Spleen (tissue), 7 donors: Measurements from ENCODE around the gene BMAL2.

Source experiments
- CTCF ChIP-seq, 11 experiments: fragments of 200-600 bp in 7 of 11; fragments of 450-650 bp in 4 of 11; sonication (generic) in 4 of 11; IDR thresholded peaks in 8 of 11; conservative IDR thresholded peaks in 3 of 11; 1 replicate in 7 of 11; 2 replicates in 4 of 11; pipeline versions ENCODE4 v1.4.0 to v1.8.0; 2016 to 2021; ENCODE audit warnings: antibody characterized with exemption in 11 of 11, inconsistent platforms in 4 of 11, mild to moderate bottlenecking in 1 of 11
- POLR2A ChIP-seq, 3 donors: fragments of 450-650 bp; IDR thresholded peaks; one replicate each; pipeline ENCODE4 v1.5.1; 2017; ENCODE audit warnings: antibody characterized with exemption in 3 of 3, mild to moderate bottlenecking in 1 of 3
- POLR2AphosphoS5 ChIP-seq, 3 donors: sonication (generic); formaldehyde crosslinking; IDR thresholded peaks; one replicate each; pipeline ENCODE4 v1.5.1; 2017; ENCODE audit warnings: antibody characterized with exemption in 3 of 3
- donor health status: DM: no; HTN: no; CAD: no; lungs with moderate emphysema.
- donor health status: DM: no; HTN: no; CAD: no.
- donor health status: DM: no; HTN: no; CAD: no.

DNA sequence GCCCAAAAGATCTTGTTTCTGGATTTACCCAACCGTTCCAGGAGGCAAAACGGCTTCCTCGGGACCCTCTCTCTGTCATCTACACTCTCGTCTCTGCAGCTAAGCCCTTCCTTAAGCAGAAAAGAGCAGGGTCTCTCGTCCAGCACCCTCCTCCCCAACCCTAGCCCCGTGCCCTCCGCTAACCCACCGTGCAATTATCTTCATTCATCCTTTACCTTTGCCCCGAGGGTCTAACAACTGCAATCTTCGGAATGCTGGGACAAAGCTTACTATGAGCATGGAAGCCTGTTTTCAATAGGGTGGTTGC lies 276 bp upstream of the BMAL2 start:
- TF ChIP-seq CTCF (IDR thresholded peaks at IDR 0.05 in 8 of 11, conservative IDR thresholded peaks at IDR 0.05 in 3 of 11) (no peak), POLR2A (IDR thresholded peaks at IDR 0.05) (no peak), POLR2AphosphoS5 (IDR thresholded peaks at IDR 0.05) (no peak)
